ENCODE measurements around the gene SYT4. TPM values are rescaled to one million over a fixed set of nuclear protein-coding genes. Genes with fewer than 3 reads are reported as not detected.

SYT4 gene
- total and polyA plus RNA-seq, 2 of the 8 experiments (the other 6 are each of a cell fraction or from before 2014, with no cell fraction given), result 2.4 to 10.2 TPM

- TF ChIP-seq CHD7 (IDR thresholded peaks at IDR 0.05; ENCODE audit: insufficient replicate concordance, low read length) (no peak), TAF7 (optimal IDR thresholded peaks at IDR 0.05; ENCODE audit: borderline replicate concordance, low read depth, low read length) (no peak), BRCA1 (IDR thresholded peaks at IDR 0.05; ENCODE audit: low read depth, low read length) (no peak), CHD2 (IDR thresholded peaks at IDR 0.05; ENCODE audit: low read length) (no peak)
Observed at GRCh38 chr18:43238429-43238828, 38.9 kb downstream of the SYT4 start (continued).

Measured in H1 (cell line).